Measurements from ENCODE around the gene ALDH3B2.
"Not testable (repeated sequence)": the region's sequence is repeated elsewhere in the genome, so short reads cannot be mapped to it uniquely, and the experiment has no call there.

ALDH3B2 gene

GRCh38 chr11:67641338-67642172, 32.9 kb downstream of the ALDH3B2 start:
- DNase-seq, result no peak

DNA sequence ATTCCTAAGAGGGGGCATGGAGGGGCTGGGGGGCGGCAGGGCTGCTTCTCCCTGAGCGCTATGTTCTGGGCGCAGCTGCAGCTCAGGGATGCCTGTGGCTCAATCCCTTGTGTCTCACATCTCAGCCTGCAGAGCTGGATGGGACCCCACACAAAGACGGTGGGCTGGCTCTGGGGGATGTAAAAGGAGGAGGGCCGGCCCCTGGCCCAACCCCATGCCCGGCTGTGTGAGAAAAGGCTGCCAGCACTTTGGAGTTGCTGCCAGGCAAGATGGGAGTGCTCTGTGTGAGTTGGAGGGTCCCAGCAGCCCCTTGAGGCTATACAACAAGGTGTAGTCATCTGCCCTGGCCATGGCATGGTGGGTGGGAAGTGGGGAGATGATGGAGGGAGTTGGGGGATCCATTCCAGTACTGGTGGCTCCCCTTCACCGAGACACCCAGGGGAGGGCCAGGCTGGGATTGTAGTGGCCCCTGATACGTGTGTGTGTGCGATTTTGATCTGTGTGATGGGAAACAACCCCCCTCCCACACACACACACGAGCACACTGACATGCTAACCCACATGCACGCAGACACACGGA, 33.6 kb downstream of the ALDH3B2 start:
- DNase-seq, result no peak

GRCh38 chr11:67640021-67640757, 34.2 kb downstream of the ALDH3B2 start:
- DNase-seq, result no peak

GRCh38 chr11:67639438-67639859, 35.0 kb downstream of the ALDH3B2 start, which contains the start of gene TBX10:
Gene TBX10 (minus strand): TSS chr11:67639763. CDS start chr11:67639472, 291 bp downstream.
- no peak for DNase-seq

DNA sequence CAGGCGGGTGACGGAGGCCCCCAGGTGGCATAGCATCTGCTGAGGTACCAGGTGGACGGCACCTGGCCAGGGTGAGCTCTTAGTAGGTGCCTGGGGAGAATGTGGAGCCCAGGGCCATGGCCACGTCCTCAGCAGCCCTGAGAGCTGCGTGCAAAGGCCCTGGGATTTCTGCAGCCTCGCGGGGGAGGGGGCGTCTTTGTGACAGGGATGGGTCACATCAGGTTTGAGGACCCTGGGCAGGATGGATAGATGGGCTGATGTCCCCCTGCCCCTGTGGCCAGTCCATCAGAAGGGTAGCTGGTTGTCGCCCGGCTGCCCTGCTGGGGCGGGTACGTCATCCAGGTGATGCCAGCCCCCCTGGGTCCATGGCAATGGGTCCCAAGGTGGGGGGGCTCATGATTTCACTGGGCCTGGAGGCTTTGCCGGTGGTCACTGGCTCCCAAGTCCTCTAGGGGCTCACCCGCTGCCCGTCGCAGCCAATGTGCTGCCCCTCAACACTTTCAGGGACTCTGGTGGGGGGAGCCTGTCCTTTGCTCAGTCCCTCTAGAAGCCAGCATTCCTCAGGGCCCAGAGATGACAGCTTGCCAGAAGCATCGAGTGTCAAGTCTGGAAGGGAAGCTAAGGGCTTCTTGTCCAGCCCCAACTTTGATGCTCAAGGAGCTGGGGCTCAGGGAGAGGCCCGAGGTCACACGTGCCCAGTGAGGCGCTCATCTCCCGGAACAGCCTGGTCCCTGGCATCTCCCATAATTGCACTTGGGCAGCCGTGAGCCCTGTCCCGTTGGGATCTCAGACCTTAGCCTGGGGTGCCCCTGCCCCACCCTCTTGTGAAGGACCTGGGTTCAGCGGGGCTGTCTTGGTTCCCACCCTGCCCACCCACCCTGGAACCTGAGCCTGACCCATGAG, 35.6 kb downstream of the ALDH3B2 start:
- DNase-seq, result no peak

GRCh38 chr11:67637441-67637840, 37.0 kb downstream of the ALDH3B2 start:
- not testable (repeated sequence) for DNase-seq

- no peak for DNase-seq
Observed at GRCh38 chr11:67636962-67637361, 37.5 kb downstream of the ALDH3B2 start.

GRCh38 chr11:67635231-67635521, 39.2 kb downstream of the ALDH3B2 start:
- DNase-seq, result no peak

- DNase-seq, result no peak
Observed at GRCh38 chr11:67634366-67635230, 39.8 kb downstream of the ALDH3B2 start.

GRCh38 chr11:67633758-67634365, 40.6 kb downstream of the ALDH3B2 start:
- no peak for DNase-seq

GRCh38 chr11:67632982-67633755, 41.3 kb downstream of the ALDH3B2 start:
- no peak for DNase-seq

DNA sequence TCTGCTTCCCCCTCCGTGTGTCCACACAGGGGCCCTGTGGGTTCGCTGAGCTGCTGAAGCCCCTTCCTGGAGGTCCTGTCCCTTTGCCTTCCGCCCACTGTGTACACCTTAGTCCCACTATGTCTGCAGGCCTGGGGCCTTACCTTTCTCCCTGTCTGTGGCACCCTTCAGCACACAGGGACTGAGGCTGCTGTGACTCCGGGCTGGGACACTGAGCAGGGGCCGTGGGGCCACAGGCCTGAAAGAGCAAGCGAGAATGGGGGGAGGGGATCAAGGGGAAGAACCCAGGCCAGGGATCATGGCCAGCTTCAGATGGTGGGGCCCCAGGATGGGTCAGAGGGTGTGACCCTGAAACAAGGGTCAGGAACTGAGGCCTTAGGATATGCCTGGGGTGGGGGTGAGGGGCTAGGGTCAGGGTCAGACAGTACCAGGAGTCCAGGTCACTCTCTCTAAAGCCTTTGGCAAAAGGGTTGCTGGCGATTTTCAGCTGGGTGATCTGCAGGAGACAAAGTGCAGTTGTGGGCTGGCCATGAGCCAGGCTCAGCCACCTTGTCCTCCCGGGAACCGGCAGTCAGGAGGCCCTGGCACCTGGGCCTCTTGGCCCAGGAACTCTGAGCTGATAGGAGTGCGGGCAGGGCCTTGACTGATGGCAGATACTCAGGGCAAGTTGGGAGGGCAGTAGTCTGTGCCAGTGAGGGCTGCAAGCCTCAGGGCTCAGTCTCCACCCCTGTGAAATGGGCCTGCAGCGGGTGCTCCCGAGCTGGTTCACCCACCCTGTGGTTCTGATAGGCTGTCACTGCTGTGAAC, 42.0 kb downstream of the ALDH3B2 start:
- no peak for DNase-seq

DNA sequence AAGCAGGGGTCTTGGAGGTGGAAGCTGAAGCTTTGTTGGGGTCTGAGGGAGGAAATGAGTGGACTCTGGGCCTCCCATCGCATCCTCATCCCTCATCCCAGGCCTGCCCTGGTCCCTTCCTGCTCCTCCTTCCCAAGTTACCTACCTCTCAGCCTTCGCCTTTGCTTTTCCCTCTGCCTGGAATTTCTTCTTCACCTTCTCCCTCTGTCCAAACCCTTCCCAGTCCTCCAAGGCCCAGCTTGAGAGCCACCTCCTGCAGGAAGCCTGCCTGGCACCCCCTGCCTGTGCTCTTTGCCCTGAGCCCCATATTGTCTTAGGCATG, 42.6 kb downstream of the ALDH3B2 start:
- no peak for DNase-seq

DNA sequence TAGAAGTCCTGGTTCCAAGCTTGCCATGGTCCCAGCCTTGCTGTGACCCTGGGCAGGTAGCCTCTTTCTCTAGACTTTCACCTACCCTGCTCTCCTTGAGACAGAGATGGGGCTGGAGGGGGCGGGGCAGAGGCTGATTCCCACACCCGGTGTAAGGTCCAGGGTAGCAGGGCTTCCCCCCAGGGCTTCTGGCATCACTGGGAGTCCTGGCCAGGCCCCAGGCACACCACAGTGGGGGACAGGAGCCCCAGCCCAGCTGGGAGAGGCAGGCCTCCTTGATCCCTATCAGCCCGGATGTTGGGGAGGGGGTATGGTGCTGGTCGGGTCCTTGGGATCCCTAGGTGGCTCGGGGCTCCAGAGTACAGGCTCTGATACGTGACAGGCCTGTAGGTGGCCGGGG, 43.0 kb downstream of the ALDH3B2 start:
- DNase-seq, result no peak

GRCh38 chr11:67630943-67631331, 43.5 kb downstream of the ALDH3B2 start:
- DNase-seq, result no peak

- peak; percentile 97 for DNase-seq
Observed at GRCh38 chr11:67630228-67630942, 44.0 kb downstream of the ALDH3B2 start.

DNA sequence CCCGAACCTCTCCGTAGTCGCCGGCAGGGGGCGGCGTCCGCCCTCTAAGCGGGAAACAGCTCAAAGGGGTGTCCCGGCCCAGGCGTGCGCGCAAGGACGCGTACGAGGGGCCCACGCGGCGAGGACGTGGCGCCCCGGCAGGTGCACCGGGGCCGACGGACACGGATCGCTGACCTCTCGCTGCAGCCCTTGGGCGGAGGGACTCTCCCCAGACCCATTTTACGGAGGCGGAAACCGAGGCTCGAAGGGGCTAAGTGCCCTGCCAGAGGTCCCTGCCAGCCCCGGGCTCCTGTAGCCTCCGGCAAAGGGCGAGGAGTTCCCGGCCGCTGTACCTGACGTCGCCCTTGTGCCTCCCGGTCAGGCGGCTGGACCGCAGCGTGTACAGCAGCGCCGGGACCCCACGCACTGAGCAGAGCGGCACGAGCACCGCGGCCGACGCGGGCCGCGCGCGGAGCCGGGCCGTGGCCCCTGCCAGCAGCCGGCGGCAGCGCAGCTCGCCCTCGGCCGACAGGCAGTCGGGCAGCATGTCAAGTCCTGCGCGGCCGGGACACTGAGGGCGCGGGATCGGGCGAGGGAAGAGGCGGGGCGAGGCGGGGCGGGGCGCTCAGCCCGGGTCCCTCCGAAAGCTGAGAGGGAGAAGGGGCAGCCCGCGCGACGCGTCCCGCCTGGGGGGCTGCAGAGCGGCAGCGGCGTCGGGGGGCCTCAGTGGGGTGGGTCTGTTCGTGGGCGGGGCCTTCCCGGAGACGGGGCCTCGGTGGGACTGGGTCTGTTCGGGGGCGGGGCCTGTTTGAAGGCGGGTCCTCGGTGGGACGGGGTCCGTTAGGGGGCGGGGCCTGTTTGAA, 44.8 kb downstream of the ALDH3B2 start, which contains the start of gene NUDT8:
NUDT8 (minus strand) TSS at position 552 of the 842 bp plus-strand sequence; CDS start at position 526, 26 bp downstream.
- DNase-seq, result peak; percentile 86

Data from GDM1 (cell line).